ENCODE measurements around the gene RELN.

GRCh38 chr7:103547451-103548284, 441.8 kb downstream of the RELN start:
- TF ChIP-seq CTCF (IDR thresholded peaks at IDR 0.05) (no peak), POLR2AphosphoS5 (IDR thresholded peaks at IDR 0.05; ENCODE audit: low read depth, low read length) (no peak)

All from Panc1 (cell line).